Esophagus squamous epithelium (tissue), 4 donors: ENCODE measurements around the gene MBNL3.

Source experiments
- POLR2A ChIP-seq, 4 donors: fragments of 450-650 bp; IDR thresholded peaks; one replicate each; pipeline ENCODE4 v1.6.1; 2017; ENCODE audit warnings: antibody characterized with exemption in 4 of 4, mild to moderate bottlenecking in 4 of 4, moderate library complexity in 3 of 4
- TF ChIP-seq, protein P1 (sequence below), 6 experiments: fragments of 450-650 bp in 4 of 6; fragments of 200-600 bp in 2 of 6; sonication (generic) in 2 of 6; IDR thresholded peaks; one replicate each; pipeline ENCODE4 v1.5.1; 2016 to 2019; ENCODE audit warnings: antibody characterized with exemption in 6 of 6, mild to moderate bottlenecking in 4 of 6, moderate library complexity in 4 of 6

- TF ChIP-seq, protein P1, sequence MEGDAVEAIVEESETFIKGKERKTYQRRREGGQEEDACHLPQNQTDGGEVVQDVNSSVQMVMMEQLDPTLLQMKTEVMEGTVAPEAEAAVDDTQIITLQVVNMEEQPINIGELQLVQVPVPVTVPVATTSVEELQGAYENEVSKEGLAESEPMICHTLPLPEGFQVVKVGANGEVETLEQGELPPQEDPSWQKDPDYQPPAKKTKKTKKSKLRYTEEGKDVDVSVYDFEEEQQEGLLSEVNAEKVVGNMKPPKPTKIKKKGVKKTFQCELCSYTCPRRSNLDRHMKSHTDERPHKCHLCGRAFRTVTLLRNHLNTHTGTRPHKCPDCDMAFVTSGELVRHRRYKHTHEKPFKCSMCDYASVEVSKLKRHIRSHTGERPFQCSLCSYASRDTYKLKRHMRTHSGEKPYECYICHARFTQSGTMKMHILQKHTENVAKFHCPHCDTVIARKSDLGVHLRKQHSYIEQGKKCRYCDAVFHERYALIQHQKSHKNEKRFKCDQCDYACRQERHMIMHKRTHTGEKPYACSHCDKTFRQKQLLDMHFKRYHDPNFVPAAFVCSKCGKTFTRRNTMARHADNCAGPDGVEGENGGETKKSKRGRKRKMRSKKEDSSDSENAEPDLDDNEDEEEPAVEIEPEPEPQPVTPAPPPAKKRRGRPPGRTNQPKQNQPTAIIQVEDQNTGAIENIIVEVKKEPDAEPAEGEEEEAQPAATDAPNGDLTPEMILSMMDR (IDR thresholded peaks at IDR 0.05), result no peak
- no peak for TF ChIP-seq POLR2A (IDR thresholded peaks at IDR 0.05)
Observed at GRCh38 chrX:132367984-132368383, 120.9 kb downstream of the MBNL3 start.
